ENCODE results near the gene DCTN4.

GRCh38 chr5:150758203-150758530, 650 bp downstream of the DCTN4 start:
- no peak for TF ChIP-seq MAX (IDR thresholded peaks at IDR 0.05)
- TF ChIP-seq CTCF (IDR thresholded peaks at IDR 0.05; ENCODE audit: control extremely low read depth in 1 of 3, insufficient read depth in 1 of 3, low read depth in 1 of 3, low read length in 3 of 3) = no peak

Data from H1 (cell line).